Endothelial cell (in vitro differentiated cells): ENCODE measurements around the gene RTBDN. TPM values are rescaled to one million over a fixed set of nuclear protein-coding genes. Genes with fewer than 3 reads are reported as not detected.

Source experiments
- DNase-seq: peaks from one replicate; pipeline ENCODE4 v3.0.0; 2021; ENCODE audit warnings: low spot score
- H3K27ac Mint-ChIP-seq: one replicate; pipeline ENCODE4 v1.8.0; 2021; ENCODE audit warnings: mixed read lengths, inconsistent platforms; ENCODE audit not compliant: unreplicated experiment
- H3K27me3 Mint-ChIP-seq: one replicate; pipeline ENCODE4 v1.8.0; 2021; ENCODE audit warnings: mild to moderate bottlenecking, moderate library complexity, mixed read lengths, inconsistent platforms; ENCODE audit not compliant: unreplicated experiment
- H3K36me3 Mint-ChIP-seq: one replicate; pipeline ENCODE4 v1.8.0; 2021; ENCODE audit warnings: mild to moderate bottlenecking, low read depth, mixed read lengths, inconsistent platforms; ENCODE audit not compliant: unreplicated experiment
- H3K4me1 Mint-ChIP-seq: one replicate; pipeline ENCODE4 v1.8.0; 2021; ENCODE audit warnings: mild to moderate bottlenecking, mixed read lengths, inconsistent platforms; ENCODE audit not compliant: unreplicated experiment
- H3K4me3 Mint-ChIP-seq: one replicate; pipeline ENCODE4 v1.8.0; 2021; ENCODE audit warnings: mild to moderate bottlenecking, mixed read lengths, inconsistent platforms; ENCODE audit not compliant: unreplicated experiment
- H3K9me3 Mint-ChIP-seq: one replicate; pipeline ENCODE4 v1.8.0; 2021; ENCODE audit warnings: mixed read lengths, inconsistent platforms; ENCODE audit not compliant: unreplicated experiment
- CTCF ChIP-seq: fragments of 200-600 bp; sonication (generic); IDR thresholded peaks from one replicate; pipeline ENCODE4 v1.5.0; 2021; ENCODE audit warnings: antibody characterized with exemption; ENCODE audit not compliant: unreplicated experiment
- total RNA-seq: library from RNA; stranded (reverse); fragmentation: NEBNext Ultra II Directional; extraction: Animal tissue kit (Norgen Biotek cat#: 25700); gene quantifications from one replicate; pipeline ENCODE4 v1.2.1, GENCODE V29; 2021; ENCODE audit not compliant: unreplicated experiment

RTBDN gene
- total RNA-seq, 1 donor from 2014 or later: not detected

- Mint-ChIP-seq H3K4me3 (peak overlapping the region; percentile 87), H3K36me3 (no peaks in the 10 kb centered on the region), H3K4me1 (peaks cover 23% of the 10 kb centered on the region), H3K27ac (peak overlapping the region; percentile 76), H3K27me3 (peaks cover 28% of the 10 kb centered on the region), H3K9me3 (no peaks in the 10 kb centered on the region)
- no peak for DNase-seq
- TF ChIP-seq CTCF: no peak
Observed at GRCh38 chr19:12790628-12791344, 43.6 kb downstream of the RTBDN start.

- peak; percentile 88 for DNase-seq
- Mint-ChIP-seq H3K36me3 (no peaks in the 10 kb centered on the region), H3K4me1 (peaks cover 23% of the 10 kb centered on the region), H3K27me3 (peaks cover 28% of the 10 kb centered on the region), H3K4me3 (peak overlapping the region; percentile 87), H3K9me3 (no peaks in the 10 kb centered on the region), H3K27ac (peak overlapping the region; percentile 76)
- TF ChIP-seq CTCF: no peak
Observed at GRCh38 chr19:12789904-12790619, 44.3 kb downstream of the RTBDN start.

GRCh38 chr19:12789098-12789903 is 45.1 kb downstream of the RTBDN start:
- Mint-ChIP-seq H3K27ac (peak overlapping the region; percentile 80), H3K4me3 (peak overlapping the region; percentile 67), H3K9me3 (no peaks in the 10 kb centered on the region), H3K27me3 (peaks cover 27% of the 10 kb centered on the region), H3K36me3 (no peaks in the 10 kb centered on the region), H3K4me1 (peaks cover 23% of the 10 kb centered on the region)
- no peak for TF ChIP-seq CTCF
- DNase-seq: no peak

GRCh38 chr19:12788682-12789097 is 45.7 kb downstream of the RTBDN start:
- peak overlapping the region; percentile 67 for H3K4me3 Mint-ChIP-seq
- no peaks in the 10 kb centered on the region for H3K36me3 Mint-ChIP-seq
- no peaks in the 10 kb centered on the region for H3K9me3 Mint-ChIP-seq
- no peak for DNase-seq
- H3K27me3 Mint-ChIP-seq: peaks cover 23% of the 10 kb centered on the region
- H3K4me1 Mint-ChIP-seq: peaks cover 20% of the 10 kb centered on the region
- TF ChIP-seq CTCF: no peak
- peak overlapping the region; percentile 80 for H3K27ac Mint-ChIP-seq
